GM18858 (cell line): Measurements from ENCODE around the gene CIART.

Source experiments
- ATAC-seq: cut with Tn5 transposase; IDR thresholded peaks from one replicate; pipeline ENCODE4 v1.9.1; 2021; ENCODE audit not compliant: unreplicated experiment

The CIART gene

DNA sequence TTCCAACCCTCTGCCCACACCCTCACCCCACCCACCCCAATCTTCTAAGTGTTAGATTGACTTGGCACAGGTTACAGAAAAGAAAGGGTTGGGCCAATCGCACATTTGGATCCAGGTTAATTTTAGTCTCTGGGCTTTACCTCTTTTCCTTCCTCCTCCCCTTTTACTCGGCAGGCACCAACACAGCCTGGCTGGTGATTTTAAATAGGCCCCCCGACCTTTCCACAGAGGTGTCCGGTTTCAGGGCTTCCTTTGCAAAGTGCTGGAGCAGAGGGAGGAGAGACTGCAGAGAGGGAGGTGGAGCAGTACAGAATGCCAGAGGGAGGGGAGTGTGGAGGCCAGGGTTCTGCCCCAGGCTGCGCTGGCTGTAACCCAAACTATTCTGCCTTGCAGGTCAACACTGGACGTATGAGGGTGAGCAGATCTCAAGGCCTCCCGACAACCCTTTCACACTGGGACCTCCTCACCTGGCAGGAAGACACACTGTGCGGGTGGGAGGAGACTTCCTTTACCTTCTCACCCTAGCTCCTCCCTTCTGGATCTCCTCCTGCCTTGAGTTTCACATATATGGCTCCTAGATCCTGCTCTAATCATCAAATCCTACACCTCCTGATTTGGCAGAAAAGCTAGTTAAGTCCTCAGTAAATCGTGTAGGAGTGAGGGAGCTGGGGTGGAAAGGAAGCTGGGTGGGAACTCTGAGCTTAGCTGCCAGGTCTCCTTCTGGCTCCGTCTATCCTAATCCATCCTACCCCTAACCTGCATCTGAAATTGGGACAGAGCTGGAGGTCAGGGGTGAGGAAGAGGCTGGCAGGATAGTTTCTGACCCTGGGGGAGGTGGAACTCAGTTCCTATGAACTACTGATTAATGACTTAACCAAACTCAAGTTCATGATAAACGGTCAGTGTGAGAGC, 22.3 kb upstream of the CIART start:
- ATAC-seq: no peak

DNA sequence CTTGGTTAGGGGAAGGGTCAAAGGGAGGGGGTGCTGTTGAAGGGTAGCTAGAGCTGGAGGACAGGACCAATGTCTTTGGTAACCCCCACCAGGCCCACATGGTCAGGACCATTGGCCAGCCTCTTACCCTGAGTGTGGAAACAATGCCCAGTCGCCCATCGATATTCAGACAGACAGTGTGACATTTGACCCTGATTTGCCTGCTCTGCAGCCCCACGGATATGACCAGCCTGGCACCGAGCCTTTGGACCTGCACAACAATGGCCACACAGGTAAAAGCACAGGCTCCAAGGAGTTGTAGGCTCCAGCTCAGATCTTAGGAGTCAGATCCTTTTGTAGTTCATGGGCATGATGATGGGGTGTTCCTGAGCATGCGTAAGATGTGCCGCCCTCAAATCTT, 21.0 kb upstream of the CIART start:
- ATAC-seq: no peak

DNA sequence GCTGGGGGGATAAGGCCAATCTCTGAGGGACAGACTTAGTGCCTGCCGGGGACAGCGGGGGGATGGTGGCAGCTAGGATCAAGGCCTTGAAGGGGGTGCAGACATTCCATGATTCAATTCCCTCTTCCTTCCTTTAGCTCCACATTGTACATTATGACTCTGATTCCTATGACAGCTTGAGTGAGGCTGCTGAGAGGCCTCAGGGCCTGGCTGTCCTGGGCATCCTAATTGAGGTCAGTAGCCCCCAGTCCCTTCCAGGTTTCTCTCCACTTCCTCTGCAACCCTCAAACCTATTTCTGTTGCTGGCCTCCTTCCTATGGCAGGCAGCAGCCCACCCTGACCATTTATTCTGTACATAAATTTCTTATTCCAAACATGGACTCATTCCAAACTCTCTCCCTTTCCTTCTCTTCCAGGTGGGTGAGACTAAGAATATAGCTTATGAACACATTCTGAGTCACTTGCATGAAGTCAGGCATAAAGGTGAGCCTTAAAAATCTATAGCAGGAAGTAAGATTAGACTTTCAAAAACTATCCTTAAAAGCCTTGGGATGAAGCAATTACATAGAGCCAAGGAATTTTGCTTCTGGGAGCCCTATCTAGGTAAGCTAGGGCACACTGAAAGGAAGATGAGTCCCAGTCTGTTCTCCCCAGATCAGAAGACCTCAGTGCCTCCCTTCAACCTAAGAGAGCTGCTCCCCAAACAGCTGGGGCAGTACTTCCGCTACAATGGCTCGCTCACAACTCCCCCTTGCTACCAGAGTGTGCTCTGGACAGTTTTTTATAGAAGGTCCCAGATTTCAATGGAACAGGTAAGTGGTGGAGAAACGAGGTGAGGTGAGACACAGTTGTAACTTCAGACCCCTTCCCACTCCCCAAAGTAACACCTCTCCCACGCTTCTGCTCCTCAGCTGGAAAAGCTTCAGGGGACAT, 19.7 kb upstream of the CIART start:
- ATAC-seq: no peak

DNA sequence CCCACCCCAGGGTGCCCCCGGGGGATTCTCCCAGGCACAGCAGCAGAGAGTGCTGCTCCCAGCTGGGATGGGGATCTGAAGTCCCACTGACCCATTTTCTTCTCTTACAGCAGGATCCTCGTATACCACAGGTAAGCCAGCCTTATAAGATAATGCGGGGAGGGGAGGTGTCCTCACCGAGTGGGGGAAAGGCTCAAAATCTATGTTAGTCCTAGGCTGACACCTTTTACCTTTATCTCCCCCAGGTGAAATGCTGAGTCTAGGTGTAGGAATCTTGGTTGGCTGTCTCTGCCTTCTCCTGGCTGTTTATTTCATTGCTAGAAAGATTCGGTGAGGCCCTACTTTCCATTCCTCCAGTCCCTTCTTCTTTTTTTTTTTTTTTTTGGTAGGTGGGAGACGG, 18.8 kb upstream of the CIART start:
- ATAC-seq: no peak

GRCh38 chr1:150267896-150268295, 14.5 kb upstream of the CIART start:
- ATAC-seq: no peak

GRCh38 chr1:150268340-150268704, 14.0 kb upstream of the CIART start:
- ATAC-seq: no peak

DNA sequence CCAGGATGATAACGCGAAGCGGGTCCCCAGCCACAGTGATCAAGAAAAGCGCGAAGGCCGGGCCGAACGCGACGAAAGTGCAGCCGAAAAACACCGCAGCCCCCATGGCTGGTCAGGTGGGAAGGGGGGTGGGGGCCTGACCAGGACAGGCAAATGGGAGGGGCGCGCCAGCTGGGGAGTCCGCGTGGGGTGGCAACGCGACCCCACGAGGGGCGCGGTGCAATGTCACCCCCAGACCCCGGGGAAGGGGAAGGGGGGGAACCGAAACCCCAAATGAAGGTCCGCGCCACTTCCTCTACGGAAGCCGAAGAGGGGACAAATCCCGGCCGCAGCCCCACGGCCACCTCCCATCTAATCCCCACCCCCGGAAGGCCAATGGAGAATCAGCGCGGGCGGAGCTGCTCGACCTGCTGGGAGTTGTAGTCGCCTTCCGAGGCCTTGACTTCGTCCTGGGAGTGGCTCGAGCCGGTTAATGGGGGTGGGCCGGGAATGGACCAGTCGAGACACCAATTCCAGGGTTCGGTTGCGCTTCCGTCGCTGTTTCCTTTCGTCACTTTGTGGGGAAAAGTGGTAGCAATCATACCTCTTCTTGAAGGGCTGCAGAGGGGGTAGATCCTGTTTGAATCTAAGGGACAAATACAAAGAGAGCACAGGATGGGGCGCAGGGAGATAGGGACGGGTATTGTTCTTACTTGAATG, 13.5 kb upstream of the CIART start, which contains the start of gene APH1A:
Gene APH1A (minus strand): TSS at position 312 of the 699 bp plus-strand sequence. CDS start 206 bp downstream, at position 106.
- ATAC-seq: peak; percentile 59

DNA sequence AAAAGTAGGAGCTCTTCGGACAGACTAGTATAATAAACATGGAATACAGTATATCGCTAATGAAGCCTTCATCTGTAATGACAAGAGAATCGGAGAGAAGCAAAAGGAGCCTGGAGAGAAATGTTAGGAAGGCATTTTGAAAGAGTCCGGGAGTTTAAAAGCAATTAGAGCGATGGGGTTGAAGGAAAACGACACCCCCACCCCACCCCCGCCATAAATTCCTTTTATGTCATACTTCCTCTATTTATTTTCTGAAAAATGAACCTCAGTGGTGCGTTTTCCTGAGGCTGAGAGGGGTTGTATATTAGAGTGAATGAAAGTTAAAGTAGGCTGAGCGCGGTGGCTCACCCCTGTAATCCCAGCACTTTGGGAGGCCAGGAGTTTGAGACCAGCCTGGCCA, 12.9 kb upstream of the CIART start:
- no peak for ATAC-seq

DNA sequence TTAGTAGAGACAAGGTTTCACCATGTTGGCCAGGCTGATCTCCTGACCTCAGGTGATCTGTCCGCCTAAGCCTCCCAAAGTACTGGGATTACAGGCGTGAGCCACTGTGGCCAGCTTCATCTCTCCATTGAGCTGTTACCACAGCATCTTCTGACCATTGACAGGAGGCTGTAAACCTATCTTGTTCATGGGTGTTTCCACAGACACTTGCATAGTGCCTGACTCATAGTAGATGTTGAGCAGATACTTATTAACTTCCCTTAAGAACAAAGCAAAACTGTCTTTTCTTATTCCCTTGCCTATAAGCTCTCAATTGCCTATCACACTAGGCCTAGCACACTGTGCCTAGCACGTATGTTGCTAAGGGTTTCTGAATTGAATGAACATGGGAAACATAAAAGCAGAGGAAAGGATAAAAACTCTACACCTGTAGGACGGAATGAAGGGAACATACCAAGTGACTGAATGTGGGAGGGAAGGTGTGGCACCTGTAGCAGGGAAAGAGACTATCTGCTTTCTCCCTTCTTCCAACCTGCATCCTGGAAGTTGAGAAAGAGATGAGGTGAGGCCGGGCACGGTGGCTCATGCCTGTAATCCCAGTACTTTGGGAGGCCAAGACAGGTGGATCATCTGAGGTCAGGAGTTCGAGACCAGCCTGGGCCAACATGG, 10.9 kb upstream of the CIART start:
- no peak for ATAC-seq

DNA sequence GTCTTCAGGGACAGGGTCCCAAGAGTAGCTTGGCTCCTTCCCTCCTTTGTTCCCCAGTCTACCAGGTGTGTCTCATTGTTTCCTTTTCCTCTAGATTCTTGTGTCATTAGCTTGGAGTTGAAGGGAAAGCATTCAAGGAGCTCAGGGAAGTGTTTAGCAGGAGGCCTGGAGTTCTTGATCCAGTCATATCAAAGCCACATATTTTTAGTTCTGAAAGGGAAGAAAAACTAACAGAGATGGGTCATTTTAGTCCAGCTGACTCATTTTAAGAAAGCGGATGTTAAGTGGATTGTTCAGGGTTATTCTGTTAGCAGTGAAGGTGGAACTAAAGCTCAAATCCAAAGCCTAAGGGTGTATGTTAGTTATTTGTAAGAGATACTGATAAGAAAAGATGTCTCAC, 9.0 kb upstream of the CIART start:
- no peak for ATAC-seq

GRCh38 chr1:150280138-150280707, 2.1 kb upstream of the CIART start:
- no peak for ATAC-seq

DNA sequence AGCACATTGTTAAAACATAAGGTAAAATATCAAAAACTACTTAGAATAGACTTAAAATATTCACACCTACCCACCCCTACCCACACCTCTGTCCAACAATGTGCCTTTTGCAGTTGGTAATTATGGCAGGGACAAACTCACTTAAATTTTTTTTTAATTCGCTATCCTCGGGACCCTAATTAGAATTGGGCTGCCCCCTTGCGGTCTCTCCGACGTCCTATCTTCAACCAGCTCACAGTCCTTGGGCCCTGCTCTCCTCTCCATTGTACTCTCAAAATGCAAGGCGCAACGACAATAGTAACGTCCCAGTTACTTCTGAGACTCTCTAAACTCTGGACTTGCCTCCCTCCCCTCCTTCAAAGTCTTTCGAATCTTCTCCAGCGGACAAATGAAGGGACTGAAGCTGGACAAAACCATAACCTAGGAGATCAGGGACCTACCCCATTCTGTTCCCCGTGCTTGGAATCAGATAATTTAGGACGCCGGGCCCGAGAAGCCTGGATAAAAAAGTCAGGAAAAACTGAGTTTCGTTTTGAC, 1.1 kb upstream of the CIART start:
- no peak for ATAC-seq

- no peak for ATAC-seq
Observed at GRCh38 chr1:150282558-150282958, 204 bp downstream of the CIART start.

- no peak for ATAC-seq
Observed at GRCh38 chr1:150283260-150283659, 906 bp downstream of the CIART start.

GRCh38 chr1:150288382-150288781, 6.0 kb downstream of the CIART start:
- no peak for ATAC-seq

- no peak for ATAC-seq
Observed at GRCh38 chr1:150288822-150289221, 6.5 kb downstream of the CIART start.

DNA sequence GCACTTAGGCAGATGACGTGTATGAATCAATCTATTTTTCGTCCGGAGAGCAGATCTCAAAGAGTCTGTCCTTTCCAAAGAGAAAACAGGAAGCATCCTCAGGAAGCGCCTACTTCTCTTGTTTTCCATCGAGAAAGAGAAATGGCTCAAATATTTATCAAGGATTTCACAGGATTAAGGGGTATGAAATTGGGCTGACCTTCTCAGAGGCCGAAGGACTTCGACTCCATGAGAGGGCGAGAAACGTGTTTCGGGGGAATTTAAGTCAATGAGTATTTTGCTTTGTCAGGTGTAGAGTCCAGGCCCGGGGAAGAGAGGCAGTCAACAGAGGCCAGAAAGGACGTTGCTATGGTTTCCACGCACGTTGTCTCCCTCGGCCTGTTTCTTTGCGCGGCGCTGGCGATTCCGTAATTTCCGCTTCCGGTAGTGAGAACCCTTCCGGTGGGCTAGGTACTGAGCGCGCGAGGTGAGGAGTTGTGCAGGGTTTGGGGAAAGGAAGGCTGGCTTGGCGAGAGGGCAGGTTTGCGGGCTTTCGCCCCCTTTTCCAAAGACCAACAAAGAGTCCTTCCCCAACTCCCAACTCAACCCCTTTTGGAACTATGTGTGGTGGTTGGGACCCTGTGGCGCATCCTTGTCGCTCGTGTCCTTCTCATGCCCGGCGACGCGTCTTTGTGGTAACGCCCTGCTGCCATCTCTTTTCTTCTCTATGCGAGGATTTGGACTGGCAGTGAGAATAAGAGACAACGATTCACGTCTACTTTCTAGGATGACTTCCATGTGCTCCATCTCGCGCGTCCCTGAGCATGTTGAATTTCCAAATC, 11.3 kb downstream of the CIART start, which contains the start of gene MRPS21:
Gene MRPS21 (plus strand): TSS at position 429 of the 821 bp plus-strand sequence. CDS start 506 bp downstream, outside the sequence.
- ATAC-seq: peak; percentile 94

DNA sequence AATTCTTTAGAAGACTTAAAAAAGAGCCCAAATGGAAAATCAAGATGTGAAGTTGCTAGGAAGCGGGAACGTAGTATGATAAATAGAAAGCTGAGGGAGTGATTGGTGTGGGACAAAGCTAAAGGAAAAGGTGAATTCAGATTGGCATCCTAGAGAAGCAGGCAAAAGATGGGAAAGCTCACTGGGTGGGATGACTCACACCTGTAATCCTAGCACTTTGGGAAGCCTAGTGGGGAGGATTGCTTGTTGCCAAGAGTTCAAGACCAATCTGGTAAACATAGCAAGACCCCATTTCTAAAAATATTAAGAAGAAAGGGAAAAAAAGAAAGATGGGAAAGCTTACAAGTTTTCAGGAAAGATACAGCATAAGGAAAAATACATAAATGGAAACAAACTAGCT, 13.1 kb downstream of the CIART start:
- ATAC-seq: no peak

- no peak for ATAC-seq
Observed at GRCh38 chr1:150299716-150300115, 17.4 kb downstream of the CIART start.
